Measurements from ENCODE around the gene SLC26A2.
A peak's percentile ranks its signal among the peaks of the same experiment; 100 is the strongest.

DNA sequence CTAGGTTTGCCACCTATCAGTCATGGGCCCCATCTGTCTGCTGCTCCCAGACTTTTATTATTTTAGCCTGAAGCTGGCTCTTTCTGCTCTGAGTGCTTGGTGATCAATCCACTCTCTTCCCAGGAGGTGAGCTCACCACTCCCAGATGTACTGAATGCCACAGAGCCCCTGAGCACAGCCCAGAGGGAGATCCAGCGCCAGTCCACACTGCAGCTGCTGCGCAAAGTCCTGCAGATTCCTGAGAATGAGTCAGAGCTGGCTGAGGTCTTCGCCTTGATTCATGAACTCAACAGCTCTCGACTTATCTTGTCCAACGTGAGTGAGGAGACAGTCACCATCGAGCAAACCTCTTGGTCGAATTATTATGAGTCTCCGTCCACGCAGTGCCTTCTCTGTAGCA lies 76.0 kb downstream of the SLC26A2 start:
- TF ChIP-seq POLR2AphosphoS5 (IDR thresholded peaks at IDR 0.05) (peak in 1 of 4 donors; percentile 11), POLR2A (IDR thresholded peaks at IDR 0.05) (no peak)
- TF ChIP-seq, protein P1, sequence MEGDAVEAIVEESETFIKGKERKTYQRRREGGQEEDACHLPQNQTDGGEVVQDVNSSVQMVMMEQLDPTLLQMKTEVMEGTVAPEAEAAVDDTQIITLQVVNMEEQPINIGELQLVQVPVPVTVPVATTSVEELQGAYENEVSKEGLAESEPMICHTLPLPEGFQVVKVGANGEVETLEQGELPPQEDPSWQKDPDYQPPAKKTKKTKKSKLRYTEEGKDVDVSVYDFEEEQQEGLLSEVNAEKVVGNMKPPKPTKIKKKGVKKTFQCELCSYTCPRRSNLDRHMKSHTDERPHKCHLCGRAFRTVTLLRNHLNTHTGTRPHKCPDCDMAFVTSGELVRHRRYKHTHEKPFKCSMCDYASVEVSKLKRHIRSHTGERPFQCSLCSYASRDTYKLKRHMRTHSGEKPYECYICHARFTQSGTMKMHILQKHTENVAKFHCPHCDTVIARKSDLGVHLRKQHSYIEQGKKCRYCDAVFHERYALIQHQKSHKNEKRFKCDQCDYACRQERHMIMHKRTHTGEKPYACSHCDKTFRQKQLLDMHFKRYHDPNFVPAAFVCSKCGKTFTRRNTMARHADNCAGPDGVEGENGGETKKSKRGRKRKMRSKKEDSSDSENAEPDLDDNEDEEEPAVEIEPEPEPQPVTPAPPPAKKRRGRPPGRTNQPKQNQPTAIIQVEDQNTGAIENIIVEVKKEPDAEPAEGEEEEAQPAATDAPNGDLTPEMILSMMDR (IDR thresholded peaks at IDR 0.05) = no peak

Measured in sigmoid colon (tissue), 4 donors.